WI38 (cell line): Measurements from ENCODE around the gene ARHGAP1.

ENCODE experiments used
- H3K4me3 ChIP-seq: 2 replicates; pipeline ENCODE4 v1.5.1; 2011; ENCODE audit warnings: low read depth, mild to moderate bottlenecking, control low read depth, low read length
- CTCF ChIP-seq: IDR thresholded peaks from 2 replicates; pipeline ENCODE4 v1.5.1; 2012; ENCODE audit warnings: low read depth, mild to moderate bottlenecking, control low read depth, low read length

Gene ARHGAP1

DNA sequence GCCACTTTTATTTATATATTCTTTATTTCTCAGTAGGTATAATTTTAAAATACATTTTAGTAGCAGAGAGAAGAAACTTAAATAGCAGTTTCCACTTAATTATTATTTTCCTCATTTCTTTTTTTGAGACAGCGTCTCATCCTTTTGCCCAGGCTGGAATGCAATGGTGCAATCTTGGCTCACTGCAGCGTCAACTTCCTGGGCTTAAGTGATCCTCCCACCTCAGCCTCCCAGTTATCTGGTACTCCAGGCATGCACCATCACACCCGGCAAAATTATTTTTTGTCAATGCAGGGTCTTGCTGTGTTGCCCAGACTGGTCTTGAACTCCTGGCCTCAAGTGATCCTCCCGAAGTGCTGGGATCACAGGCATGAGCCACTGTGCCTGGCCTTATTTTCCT, 44.8 kb downstream of the ARHGAP1 start:
- TF ChIP-seq CTCF = no peak
- no peak overlapping the region for H3K4me3 ChIP-seq

GRCh38 chr11:46649180-46649738, 51.2 kb downstream of the ARHGAP1 start:
- TF ChIP-seq CTCF = no peak
- H3K4me3 ChIP-seq = no peak overlapping the region; the same call in 1 of the 2 replicates

GRCh38 chr11:46643986-46644385, 56.4 kb downstream of the ARHGAP1 start:
- no peak for TF ChIP-seq CTCF
- no peak overlapping the region for H3K4me3 ChIP-seq

GRCh38 chr11:46643531-46643930, 56.9 kb downstream of the ARHGAP1 start:
- H3K4me3 ChIP-seq = no peak overlapping the region
- TF ChIP-seq CTCF = no peak

- no peak overlapping the region for H3K4me3 ChIP-seq
- no peak for TF ChIP-seq CTCF
Observed at GRCh38 chr11:46642627-46643335, 57.6 kb downstream of the ARHGAP1 start.

- H3K4me3 ChIP-seq = no peak overlapping the region
- no peak for TF ChIP-seq CTCF
Observed at GRCh38 chr11:46641639-46642038, 58.8 kb downstream of the ARHGAP1 start.

DNA sequence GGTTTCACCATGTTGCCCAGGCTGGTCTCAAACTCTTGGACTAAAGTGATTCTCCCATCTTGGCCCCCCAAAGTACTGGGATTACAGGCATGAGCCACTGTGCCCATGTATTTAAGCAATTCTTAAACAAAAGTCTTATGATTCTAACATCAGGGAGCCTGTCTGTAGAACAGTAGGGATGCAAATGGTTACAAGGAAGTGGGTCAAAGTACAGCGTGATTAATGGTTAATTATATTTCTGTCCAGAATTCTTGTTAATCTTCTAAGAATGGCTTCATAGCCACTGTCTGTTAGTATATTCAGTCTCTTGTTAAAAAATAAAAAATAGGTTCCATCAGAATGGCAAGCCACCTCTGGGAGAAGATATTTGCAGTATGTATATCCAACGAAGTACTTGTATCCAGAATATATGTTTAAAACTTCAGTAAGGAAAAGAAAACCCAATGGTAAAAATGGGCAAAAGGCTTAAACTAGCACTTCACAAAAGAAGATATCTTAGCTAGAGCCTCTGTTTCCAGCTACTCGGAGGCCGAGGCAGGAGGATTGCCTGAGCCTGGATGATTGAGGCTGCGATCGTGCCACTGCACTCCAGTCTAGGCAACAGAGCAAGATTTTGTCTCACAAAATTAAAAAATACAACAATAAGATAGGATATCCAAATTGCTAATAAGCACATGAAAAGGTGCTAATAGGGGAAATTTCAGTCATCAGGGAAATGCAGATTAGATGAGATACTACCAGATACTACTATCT, 60.2 kb downstream of the ARHGAP1 start:
- no peak for TF ChIP-seq CTCF

More for the DNA sequence above, 60.2 kb downstream of the ARHGAP1 start:
- H3K4me3 ChIP-seq = no peak overlapping the region
